ENCODE measurements around the gene VPS37C. TPM values are rescaled to one million over a fixed set of nuclear protein-coding genes. Genes with fewer than 3 reads are reported as not detected.

Gene VPS37C
- total RNA-seq, 1 experiment from 2014 or later: 19.0 TPM

GRCh38 chr11:61146416-61146815 is 14.8 kb downstream of the VPS37C start:
- no peaks in the 10 kb centered on the region for H3K27me3 Mint-ChIP-seq (ENCODE audit: low read depth)
- H3K4me3 Mint-ChIP-seq: no peak overlapping the region; a peak in 1 of 5 replicates
- no peak overlapping the region for H2AK5ac ChIP-seq (ENCODE audit: insufficient read length, low read length)
- no peak overlapping the region for H3K27ac ChIP-seq (ENCODE audit: insufficient read length, low read depth, low read length)
- H3K4ac ChIP-seq (ENCODE audit: low read depth, low read length): no peak overlapping the region
- no peak overlapping the region for H4K5ac ChIP-seq (ENCODE audit: insufficient read length, low read depth, low read length)
- H3K4me1 Mint-ChIP-seq: peaks cover 30 to 51% of the 10 kb centered on the region in 2 experiments
- no peaks in the 10 kb centered on the region for H3K36me3 Mint-ChIP-seq (ENCODE audit: insufficient read depth in 1 of 3, low read depth in 3 of 3)
- H3K79me2 ChIP-seq (ENCODE audit: insufficient read depth, low read length): no peaks in the 10 kb centered on the region; the same call in 1 of the 2 replicates
- no peak overlapping the region for H3K56ac ChIP-seq (ENCODE audit: insufficient read length, low read depth, low read length)
- H3K4me2 ChIP-seq (ENCODE audit: insufficient read depth, insufficient read length, low read length): no peak overlapping the region
- H4K20me1 ChIP-seq (ENCODE audit: control insufficient read depth, insufficient read depth, insufficient read length): no peaks in the 10 kb centered on the region
- no peak overlapping the region for H2BK12ac ChIP-seq (ENCODE audit: insufficient read length, low read depth, low read length)
- no peak overlapping the region for H3T11ph ChIP-seq (ENCODE audit: low read length)
- no peaks in the 10 kb centered on the region for H3K9me3 ChIP-seq (ENCODE audit: control insufficient read depth, low read depth, low read length)
- H3K79me1 ChIP-seq (ENCODE audit: insufficient read depth, low read depth, low read length, poor library complexity, severe bottlenecking): no peaks in the 10 kb centered on the region
- H3K9me3 Mint-ChIP-seq: no peaks in the 10 kb centered on the region
- no peaks in the 10 kb centered on the region for H3K27me3 ChIP-seq (ENCODE audit: insufficient read depth, low read length)
- no peak overlapping the region for H2BK120ac ChIP-seq (ENCODE audit: low read depth, low read length, poor library complexity, severe bottlenecking)
- H4K91ac ChIP-seq (ENCODE audit: insufficient read length, low read depth, low read length): no peak overlapping the region
- no peak overlapping the region for H2BK15ac ChIP-seq (ENCODE audit: low read depth, low read length)
- no peak overlapping the region for H3K18ac ChIP-seq (ENCODE audit: insufficient read length, low read depth, low read length)
- no peak overlapping the region for H4K8ac ChIP-seq (replicated peaks; ENCODE audit: insufficient read length, low read depth, low read length)
- no peak overlapping the region for H3K14ac ChIP-seq (ENCODE audit: insufficient read depth, low read length)
- H2AFZ ChIP-seq (ENCODE audit: low read length): no peak overlapping the region
- no peaks in the 10 kb centered on the region for H3K23me2 ChIP-seq (ENCODE audit: insufficient read length, low read depth, low read length, poor library complexity, severe bottlenecking)
- no peak overlapping the region for H3K9ac ChIP-seq (ENCODE audit: extremely low read depth, insufficient read length, low read length)
- TF ChIP-seq CTCF (conservative IDR thresholded peaks at IDR 0.05): no peak
- DNase-seq: no peak
- no peak overlapping the region for H2BK20ac ChIP-seq (ENCODE audit: low read depth, low read length, poor library complexity, severe bottlenecking)
- WGBS (ENCODE audit: extremely low coverage, insufficient read length, low lambda C conversion rate): no CpG with 5 or more reads among the region's 9 CpGs
- no peak overlapping the region for H2BK5ac ChIP-seq (ENCODE audit: insufficient read length, low read length)
- H3K27ac Mint-ChIP-seq: 0 out of 7 replicates have a peak overlapping the region, but pooled peaks of 1 of the 3 experiments have one; percentile 49
- no peak overlapping the region for H3K23ac ChIP-seq (ENCODE audit: insufficient read length, low read depth, low read length)
- H3K4me1 ChIP-seq (ENCODE audit: insufficient read depth, low read length): no peaks in the 10 kb centered on the region
